Tibial artery (tissue), 4 donors: Measurements from ENCODE around the gene STRN.

ENCODE experiments used
- DNase-seq, 2 donors: peaks; one replicate each; pipeline ENCODE4 v3.0.0-alpha.2; 2019
- H3K27ac ChIP-seq, 2 donors: fragments of 200-600 bp; sonication (generic) in 1 of 2; 1 replicate in 1 of 2; 2 replicates in 1 of 2; pipeline ENCODE4 v1.5.1; 2018 to 2019; ENCODE audit warnings: mild to moderate bottlenecking in 1 of 2
- H3K27me3 ChIP-seq, 2 donors: fragments of 200-600 bp; sonication (generic) in 1 of 2; one replicate each; pipeline versions ENCODE4 v1.5.1 to v1.6.0; 2016 to 2019
- H3K36me3 ChIP-seq, 3 donors: fragments of 200-600 bp; sonication (generic) in 2 of 3; one replicate each; pipeline ENCODE4 v1.5.1; 2016 to 2019; ENCODE audit warnings: mild to moderate bottlenecking in 2 of 3
- H3K4me1 ChIP-seq, 4 donors: fragments of 200-600 bp; sonication (generic) in 2 of 4; 1 replicate in 3 of 4; 2 replicates in 1 of 4; pipeline ENCODE4 v1.5.1; 2016 to 2019
- H3K4me3 ChIP-seq, 2 donors: fragments of 200-600 bp; sonication (generic) in 1 of 2; 1 replicate in 1 of 2; 2 replicates in 1 of 2; pipeline ENCODE4 v1.5.1; 2018 to 2019; ENCODE audit warnings: mild to moderate bottlenecking in 2 of 2
- H3K9me3 ChIP-seq, 3 donors: fragments of 200-600 bp; sonication (generic) in 1 of 3; one replicate each; pipeline ENCODE4 v1.5.1; 2016 to 2019
- CTCF ChIP-seq, 2 experiments: fragments of 200-600 bp in 1 of 2; fragments of 450-650 bp in 1 of 2; IDR thresholded peaks; one replicate each; pipeline ENCODE4 v1.5.1; 2017 to 2019; ENCODE audit warnings: antibody characterized with exemption in 2 of 2, mild to moderate bottlenecking in 1 of 2, moderate library complexity in 1 of 2
- intact Hi-C: fragments of 100-400 bp; cut with DNase I; formaldehyde crosslinking; loops from one replicate; pipeline ENCODE4 v1.15.0; 2023; ENCODE audit warnings: low total_unique reads

STRN gene

DNA sequence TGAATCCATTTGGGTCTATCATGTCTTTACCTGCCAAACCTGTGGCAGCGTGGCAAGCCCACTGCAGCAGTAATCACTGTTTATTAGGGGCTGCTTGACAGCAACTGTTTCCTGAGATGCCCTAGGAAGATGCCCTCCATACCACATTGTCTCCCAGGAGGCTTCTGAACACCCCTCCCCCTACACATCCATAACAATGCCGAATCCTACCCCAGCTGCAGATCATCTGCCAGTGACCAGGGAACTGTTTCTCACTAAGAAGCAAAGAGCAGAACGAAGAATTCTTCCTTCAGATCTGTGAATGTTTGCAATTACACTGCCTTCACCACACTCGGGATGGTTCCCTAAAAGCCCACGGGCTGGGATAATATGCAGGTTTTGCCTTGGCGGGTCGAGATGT lies 142.1 kb downstream of the STRN start:
- H3K27ac ChIP-seq = no peak overlapping the region
- intact Hi-C loops = no loop called here
- no peaks in the 10 kb centered on the region for H3K9me3 ChIP-seq
- H3K4me1 ChIP-seq = peaks cover 0 to 15% (median 0%) of the 10 kb centered on the region in 4 donors
- no peak for DNase-seq
- no peaks in the 10 kb centered on the region for H3K36me3 ChIP-seq
- no peak for TF ChIP-seq CTCF (IDR thresholded peaks at IDR 0.05)
- no peak overlapping the region for H3K4me3 ChIP-seq
- no peaks in the 10 kb centered on the region for H3K27me3 ChIP-seq

- H3K9me3 ChIP-seq = no peaks in the 10 kb centered on the region
- H3K4me3 ChIP-seq = no peak overlapping the region
- H3K27me3 ChIP-seq = no peaks in the 10 kb centered on the region
- TF ChIP-seq CTCF (IDR thresholded peaks at IDR 0.05) = no peak
- H3K27ac ChIP-seq = no peak overlapping the region
- no peak for DNase-seq
- intact Hi-C loops = no loop called here
- no peaks in the 10 kb centered on the region for H3K36me3 ChIP-seq
- H3K4me1 ChIP-seq = peaks cover 0 to 15% (median 0%) of the 10 kb centered on the region in 4 donors
Measured at GRCh38 chr2:36823862-36824261, 142.5 kb downstream of the STRN start.

DNA sequence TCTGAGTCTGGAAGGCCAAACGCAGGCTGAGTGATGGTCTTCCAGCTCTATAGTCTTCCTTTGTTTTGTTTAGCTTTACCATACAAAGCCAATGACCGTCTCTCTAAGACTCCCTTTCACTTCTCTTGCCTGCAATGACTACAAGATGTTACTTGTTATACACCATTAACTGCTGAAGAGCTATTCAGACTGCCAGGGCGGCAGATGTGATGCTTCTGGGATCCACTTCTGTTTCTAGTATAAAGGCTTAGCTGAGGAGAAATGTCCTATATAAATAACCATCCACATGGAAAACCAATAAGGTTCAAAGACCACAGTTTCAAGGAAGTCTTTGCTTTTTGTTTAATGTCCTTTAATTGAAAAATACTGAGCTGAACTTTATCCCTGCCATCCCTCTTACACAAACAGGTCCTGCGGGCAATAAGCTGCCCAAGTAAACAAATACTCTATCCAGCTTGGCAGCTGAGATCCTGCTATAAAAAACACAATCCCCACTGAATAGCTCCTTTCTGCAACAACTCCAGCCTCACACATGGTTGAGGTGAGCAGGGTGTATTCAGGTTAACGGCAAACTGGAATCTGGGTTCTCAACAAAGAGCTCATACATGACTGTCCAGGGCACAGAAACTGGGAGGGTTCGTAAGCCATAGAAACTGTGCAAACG lies 145.3 kb downstream of the STRN start:
- no peak for DNase-seq
- no peaks in the 10 kb centered on the region for H3K36me3 ChIP-seq
- no peaks in the 10 kb centered on the region for H3K9me3 ChIP-seq
- no peak for TF ChIP-seq CTCF (IDR thresholded peaks at IDR 0.05)
- intact Hi-C loops = no loop called here
- H3K4me3 ChIP-seq = no peak overlapping the region
- H3K27ac ChIP-seq = no peak overlapping the region
- no peaks in the 10 kb centered on the region for H3K27me3 ChIP-seq
- peaks cover 0 to 15% (median 0%) of the 10 kb centered on the region in 4 donors for H3K4me1 ChIP-seq

DNA sequence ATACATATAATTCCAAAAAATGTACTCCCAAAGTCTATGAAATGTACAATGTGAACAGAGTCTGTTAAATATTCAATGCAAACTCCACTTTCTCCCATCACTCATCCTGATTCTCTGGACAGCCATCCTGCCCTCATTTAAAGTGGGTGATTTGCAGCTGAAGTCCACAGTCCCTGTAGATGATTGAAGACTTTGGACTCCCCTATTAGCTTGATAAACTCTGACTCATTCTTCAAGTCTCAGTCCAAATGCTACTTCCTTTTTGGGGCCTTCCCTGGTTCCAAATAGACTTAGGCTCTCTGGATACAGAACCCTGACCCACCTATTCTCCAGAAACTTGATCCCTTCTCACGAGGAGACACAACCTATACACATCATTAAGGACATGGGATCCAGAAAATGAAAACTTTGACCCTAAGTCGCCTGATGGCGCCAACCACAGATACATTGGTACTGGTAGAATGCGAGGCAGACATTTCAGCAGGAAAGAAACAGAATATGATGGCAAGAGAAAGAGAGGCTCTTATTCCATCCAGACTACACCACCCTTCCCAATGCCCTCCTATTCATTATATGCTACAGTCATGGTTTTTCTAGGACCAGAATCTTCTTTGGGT lies 147.1 kb downstream of the STRN start:
- no peaks in the 10 kb centered on the region for H3K9me3 ChIP-seq
- H3K4me3 ChIP-seq = no peak overlapping the region
- DNase-seq = no peak
- intact Hi-C loops = no loop called here
- H3K4me1 ChIP-seq = peaks cover 0 to 15% (median 0%) of the 10 kb centered on the region in 4 donors
- TF ChIP-seq CTCF (IDR thresholded peaks at IDR 0.05) = no peak
- no peak overlapping the region for H3K27ac ChIP-seq
- H3K27me3 ChIP-seq = no peaks in the 10 kb centered on the region
- no peaks in the 10 kb centered on the region for H3K36me3 ChIP-seq

GRCh38 chr2:36818542-36818941 lies 147.8 kb downstream of the STRN start:
- H3K4me1 ChIP-seq = peaks cover 0 to 15% (median 0%) of the 10 kb centered on the region in 4 donors

More at GRCh38 chr2:36818542-36818941, 147.8 kb downstream of the STRN start:
- Histone ChIP-seq H3K27me3 (no peaks in the 10 kb centered on the region), H3K27ac (no peak overlapping the region), H3K9me3 (no peaks in the 10 kb centered on the region), H3K36me3 (no peaks in the 10 kb centered on the region), H3K4me3 (no peak overlapping the region)
- no peak for DNase-seq
- no peak for TF ChIP-seq CTCF (IDR thresholded peaks at IDR 0.05)
- intact Hi-C loops = no loop called here
